Heart left ventricle (tissue), 13 donors: ENCODE measurements around the gene PGA4.
"Not testable (repeated sequence)": the region's sequence is repeated elsewhere in the genome, so short reads cannot be mapped to it uniquely, and the experiment has no call there.

ENCODE experiments used
- POLR2A ChIP-seq, 2 donors: fragments of 450-650 bp; IDR thresholded peaks; one replicate each; pipeline ENCODE4 v1.6.1; 2017; ENCODE audit warnings: antibody characterized with exemption in 2 of 2, mild to moderate bottlenecking in 2 of 2, moderate library complexity in 2 of 2
- TF ChIP-seq, protein P1 (sequence below), 12 donors: fragments of 200-600 bp; sonication (generic) in 4 of 12; IDR thresholded peaks; one replicate each; pipeline versions ENCODE4 v1.5.0 to v1.8.0; 2018 to 2022; ENCODE audit warnings: antibody characterized with exemption in 12 of 12, mild to moderate bottlenecking in 5 of 12
- donor health status: ischemic (EF 13 %, LVEDD 7.1; RV severe dilation, severe dysfunction).
- donor health status: DM: no; HTN: yes; CAD: no.
- donor health status: DM: no; HTN: no; CAD: no.
- donor health status: ischemic (EF 25% LVEDD 6.9; RV normal size, moderate dysfunction).
- donor health status: ischemic (EF 25% LVEDD 5.7; RV mildly dilated, moderate dysfunction).
- donor health status: ischemic (EF 35%, LVEDD 5.7; RV mildly dilated, moderate dysfunction).
- donor health status: nonischemic (EF 11% LVEDD 7.7; RV severe dilation, severe dysfunction).
- donor health status: DM: yes; HTN: yes; CAD: no.
- donor health status: PGD.
- donor health status: ischemic (EF 29% LVEDD 5.4; RV normal size, mild dysfunction).
- donor health status: nonischemic (EF 23%, LVEDD 6.1; RV moderate dilation, normal function).

- TF ChIP-seq, protein P1, sequence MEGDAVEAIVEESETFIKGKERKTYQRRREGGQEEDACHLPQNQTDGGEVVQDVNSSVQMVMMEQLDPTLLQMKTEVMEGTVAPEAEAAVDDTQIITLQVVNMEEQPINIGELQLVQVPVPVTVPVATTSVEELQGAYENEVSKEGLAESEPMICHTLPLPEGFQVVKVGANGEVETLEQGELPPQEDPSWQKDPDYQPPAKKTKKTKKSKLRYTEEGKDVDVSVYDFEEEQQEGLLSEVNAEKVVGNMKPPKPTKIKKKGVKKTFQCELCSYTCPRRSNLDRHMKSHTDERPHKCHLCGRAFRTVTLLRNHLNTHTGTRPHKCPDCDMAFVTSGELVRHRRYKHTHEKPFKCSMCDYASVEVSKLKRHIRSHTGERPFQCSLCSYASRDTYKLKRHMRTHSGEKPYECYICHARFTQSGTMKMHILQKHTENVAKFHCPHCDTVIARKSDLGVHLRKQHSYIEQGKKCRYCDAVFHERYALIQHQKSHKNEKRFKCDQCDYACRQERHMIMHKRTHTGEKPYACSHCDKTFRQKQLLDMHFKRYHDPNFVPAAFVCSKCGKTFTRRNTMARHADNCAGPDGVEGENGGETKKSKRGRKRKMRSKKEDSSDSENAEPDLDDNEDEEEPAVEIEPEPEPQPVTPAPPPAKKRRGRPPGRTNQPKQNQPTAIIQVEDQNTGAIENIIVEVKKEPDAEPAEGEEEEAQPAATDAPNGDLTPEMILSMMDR (IDR thresholded peaks at IDR 0.05) = not testable (repeated sequence)
- not testable (repeated sequence) for TF ChIP-seq POLR2A (IDR thresholded peaks at IDR 0.05)
These were observed 10.7 kb upstream of the PGA4 start for GRCh38 chr11:61211327-61211952.
